Sigmoid colon (tissue), 4 donors: ENCODE results near the gene CCDC93.

Source experiments
- CTCF ChIP-seq, 4 experiments: fragments of 450-650 bp in 3 of 4; fragments of 200-600 bp in 1 of 4; IDR thresholded peaks; one replicate each; pipeline ENCODE4 v1.5.1; 2016 to 2019; ENCODE audit warnings: antibody characterized with exemption in 4 of 4, mild to moderate bottlenecking in 3 of 4, moderate library complexity in 2 of 4
- EP300 ChIP-seq, 4 donors: sonication (generic); formaldehyde crosslinking; IDR thresholded peaks; one replicate each; pipeline ENCODE4 v1.6.1; 2017; ENCODE audit warnings: antibody characterized with exemption in 4 of 4
- POLR2AphosphoS5 ChIP-seq, 4 donors: sonication (generic); formaldehyde crosslinking; IDR thresholded peaks; one replicate each; pipeline ENCODE4 v1.6.1; 2017; ENCODE audit warnings: antibody characterized with exemption in 4 of 4

GRCh38 chr2:117917223-117917917 lies 96.5 kb downstream of the CCDC93 start:
- no peak for TF ChIP-seq POLR2AphosphoS5 (IDR thresholded peaks at IDR 0.05)
- TF ChIP-seq EP300 (IDR thresholded peaks at IDR 0.05) = no peak
- no peak for TF ChIP-seq CTCF (IDR thresholded peaks at IDR 0.05)
